ENCODE results near the gene RPL38.

Gene RPL38

GRCh38 chr17:74211141-74211911 lies 7.8 kb downstream of the RPL38 start:
- no peak for DNase-seq

GRCh38 chr17:74211912-74212208 lies 8.4 kb downstream of the RPL38 start:
- DNase-seq: no peak

DNA sequence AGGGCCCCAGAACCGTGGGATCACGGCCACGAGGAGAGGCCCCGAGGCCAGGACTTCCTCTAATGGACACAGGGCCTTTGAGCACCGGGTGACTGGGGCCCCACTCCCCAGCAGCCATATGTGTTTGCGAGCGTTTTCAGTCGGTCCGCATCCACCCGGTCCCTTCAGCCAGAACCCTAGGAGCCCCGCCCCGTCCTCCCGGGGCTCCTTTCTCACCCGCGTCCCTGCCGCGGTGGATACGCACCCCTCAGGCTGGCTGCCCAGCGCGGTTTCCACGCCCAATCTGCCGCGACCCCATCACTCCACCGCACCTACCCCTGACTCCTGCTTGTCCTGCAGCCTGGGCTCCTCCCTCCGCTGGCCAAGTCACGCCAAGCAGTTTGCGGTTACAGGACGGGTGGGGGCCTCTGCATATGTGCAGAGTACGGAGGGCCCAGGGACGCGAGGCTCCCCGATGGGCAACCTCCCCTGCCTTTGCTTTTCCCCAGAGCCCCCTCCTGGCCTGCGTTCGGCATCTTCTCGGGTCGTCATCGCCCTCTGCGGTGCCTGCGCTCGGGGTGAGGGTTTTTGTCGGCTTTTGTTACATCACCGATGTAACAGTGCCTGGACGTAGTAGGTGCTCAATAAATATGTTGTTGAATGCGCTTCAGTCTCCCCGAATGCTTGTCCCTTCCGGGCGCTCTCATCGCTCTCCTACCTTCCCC lies 8.9 kb downstream of the RPL38 start:
- DNase-seq: no peak

- no peak for DNase-seq
Measured at GRCh38 chr17:74212913-74213791, 9.7 kb downstream of the RPL38 start, which contains the start of gene TTYH2. TSS of gene TTYH2 (plus strand) at chr17:74213571. CDS start at chr17:74213588, 17 bp downstream.

DNA sequence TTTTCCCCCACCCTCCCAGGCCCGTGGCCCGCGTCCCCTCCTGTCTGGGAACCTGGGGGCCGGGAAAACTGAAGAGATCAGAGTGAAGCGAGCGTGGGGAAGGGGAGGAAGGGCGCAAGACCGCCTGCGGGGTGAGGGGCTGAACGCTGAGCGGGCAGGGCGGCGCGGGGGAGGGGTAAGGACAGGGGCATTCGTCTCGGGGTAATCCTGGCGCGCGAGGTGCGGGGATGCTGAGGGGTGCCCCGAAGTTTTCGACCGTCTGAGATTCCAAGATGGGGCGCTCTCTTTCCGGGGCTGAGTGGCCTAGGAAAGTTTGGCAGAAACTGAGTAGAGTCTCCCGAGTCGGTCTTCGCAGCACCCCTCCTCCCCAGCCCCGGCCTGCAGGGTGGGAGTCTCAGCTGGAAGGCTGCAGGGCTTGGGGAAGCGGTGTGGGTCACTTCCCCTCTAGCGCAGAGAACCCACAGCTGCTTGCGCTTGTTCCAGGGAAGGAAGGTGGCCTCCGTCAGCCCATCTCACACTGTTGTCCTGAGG lies 10.4 kb downstream of the RPL38 start:
- DNase-seq: no peak

GRCh38 chr17:74214484-74215341 lies 11.2 kb downstream of the RPL38 start:
- DNase-seq: no peak

GRCh38 chr17:74215342-74215727 lies 11.9 kb downstream of the RPL38 start:
- no peak for DNase-seq

GRCh38 chr17:74216505-74216904 lies 13.0 kb downstream of the RPL38 start:
- DNase-seq: no peak

GRCh38 chr17:74217037-74217730 lies 13.7 kb downstream of the RPL38 start:
- DNase-seq: no peak

DNA sequence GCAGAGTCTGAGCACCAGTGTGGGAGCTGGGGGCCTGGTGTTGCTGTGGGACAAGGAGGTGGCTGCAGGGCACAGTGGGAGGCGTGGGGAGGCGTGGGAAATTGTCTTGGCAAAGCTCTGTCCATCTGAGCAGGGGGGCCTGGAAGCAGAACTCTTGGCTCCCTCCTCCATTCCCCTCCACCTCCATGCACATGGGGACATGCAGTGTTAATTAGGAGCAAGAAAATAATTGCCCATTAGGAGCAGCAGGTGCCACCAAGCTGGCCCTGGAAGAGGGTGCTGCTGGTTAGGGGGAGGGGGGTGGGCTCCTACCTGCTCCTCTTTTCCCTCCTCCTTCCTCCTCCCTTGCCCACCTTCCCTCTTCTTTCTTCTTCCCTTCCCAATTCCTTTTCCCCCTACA lies 14.4 kb downstream of the RPL38 start:
- DNase-seq: no peak

DNA sequence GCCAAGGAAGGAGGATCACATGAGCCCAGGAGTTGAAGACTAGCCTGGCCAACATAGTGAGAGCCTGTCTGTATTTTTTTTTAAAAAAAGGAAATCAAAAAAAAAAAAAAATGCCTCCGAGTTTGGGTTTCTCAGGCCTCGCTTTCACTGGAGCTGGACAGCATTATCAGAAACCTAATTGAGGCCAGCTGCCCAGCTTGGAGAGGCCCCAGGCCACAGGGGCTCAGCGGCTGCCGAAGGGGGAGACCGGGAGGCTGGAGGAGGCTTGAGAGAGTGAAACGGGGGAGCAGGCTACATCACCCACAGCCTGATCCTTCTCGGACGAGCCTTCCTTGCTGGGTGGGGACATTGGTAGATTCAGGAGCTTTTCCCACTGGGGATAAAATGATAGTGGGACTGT lies 15.0 kb downstream of the RPL38 start:
- DNase-seq: no peak

DNA sequence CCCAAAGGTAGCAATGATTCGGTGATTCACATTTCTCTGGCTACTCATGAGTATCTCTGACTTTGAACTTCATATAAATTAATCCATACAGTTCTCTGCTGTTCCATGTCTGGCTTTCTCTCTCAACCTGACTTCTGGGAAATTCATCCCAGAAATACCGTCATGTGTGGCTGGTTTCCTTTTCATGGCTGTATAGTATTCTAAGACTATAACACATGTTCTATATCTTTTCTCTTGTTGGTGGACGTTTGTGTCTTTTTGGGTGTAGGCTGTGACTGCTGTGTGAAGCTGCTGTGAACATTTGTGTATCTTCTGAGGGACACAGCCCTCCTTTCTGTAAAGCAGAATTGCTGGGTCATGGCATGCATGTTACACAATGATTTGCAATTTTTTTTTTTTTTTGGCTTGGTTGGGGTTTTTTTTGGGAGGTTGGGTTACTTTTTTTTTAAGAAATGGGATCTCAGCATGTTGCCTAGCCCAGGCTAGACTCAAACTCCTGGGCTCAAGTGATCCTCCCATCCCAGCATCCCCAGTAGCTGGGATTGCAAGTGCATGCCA lies 16.2 kb downstream of the RPL38 start:
- DNase-seq: no peak

DNA sequence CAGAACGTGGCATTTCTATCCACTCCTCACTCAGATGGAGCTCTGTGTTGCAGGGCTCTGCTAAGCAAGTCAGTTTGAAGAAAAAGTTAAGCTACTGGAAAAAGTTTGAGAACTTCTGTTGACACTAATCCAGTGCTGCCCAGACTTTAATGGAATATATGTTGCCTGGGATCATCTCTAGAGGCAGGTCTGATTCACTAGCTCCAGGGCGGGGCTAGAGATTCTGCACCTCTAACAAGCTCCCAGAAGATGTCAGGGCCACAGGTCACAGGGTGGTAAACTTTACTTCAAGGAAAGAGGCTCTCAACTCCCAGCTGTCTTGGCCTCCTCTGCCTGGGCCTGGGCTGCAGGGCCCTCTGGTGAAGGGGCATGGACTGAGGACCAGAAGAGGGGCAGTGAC lies 16.7 kb downstream of the RPL38 start:
- no peak for DNase-seq

GRCh38 chr17:74220946-74221818 lies 17.7 kb downstream of the RPL38 start:
- DNase-seq: no peak

DNA sequence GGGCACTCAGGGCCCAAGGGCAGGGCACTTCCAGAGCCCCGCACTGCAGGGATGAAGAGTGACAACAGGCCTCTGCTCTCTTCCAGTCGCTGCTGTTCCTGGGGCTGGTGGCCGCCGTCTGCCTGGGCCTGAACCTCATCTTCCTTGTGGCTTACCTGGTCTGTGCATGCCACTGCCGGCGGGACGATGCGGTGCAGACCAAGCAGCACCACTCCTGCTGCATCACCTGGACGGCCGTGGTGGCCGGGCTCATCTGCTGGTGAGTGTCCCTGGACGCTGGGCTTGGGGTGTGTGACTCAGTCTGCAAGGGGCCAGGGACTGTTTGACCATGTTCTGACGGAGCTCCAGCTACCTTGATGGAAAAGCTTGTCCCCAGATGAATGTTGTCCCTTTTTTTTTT lies 18.9 kb downstream of the RPL38 start:
- DNase-seq: no peak

- no peak for DNase-seq
Measured at GRCh38 chr17:74223901-74224300, 20.4 kb downstream of the RPL38 start.

DNA sequence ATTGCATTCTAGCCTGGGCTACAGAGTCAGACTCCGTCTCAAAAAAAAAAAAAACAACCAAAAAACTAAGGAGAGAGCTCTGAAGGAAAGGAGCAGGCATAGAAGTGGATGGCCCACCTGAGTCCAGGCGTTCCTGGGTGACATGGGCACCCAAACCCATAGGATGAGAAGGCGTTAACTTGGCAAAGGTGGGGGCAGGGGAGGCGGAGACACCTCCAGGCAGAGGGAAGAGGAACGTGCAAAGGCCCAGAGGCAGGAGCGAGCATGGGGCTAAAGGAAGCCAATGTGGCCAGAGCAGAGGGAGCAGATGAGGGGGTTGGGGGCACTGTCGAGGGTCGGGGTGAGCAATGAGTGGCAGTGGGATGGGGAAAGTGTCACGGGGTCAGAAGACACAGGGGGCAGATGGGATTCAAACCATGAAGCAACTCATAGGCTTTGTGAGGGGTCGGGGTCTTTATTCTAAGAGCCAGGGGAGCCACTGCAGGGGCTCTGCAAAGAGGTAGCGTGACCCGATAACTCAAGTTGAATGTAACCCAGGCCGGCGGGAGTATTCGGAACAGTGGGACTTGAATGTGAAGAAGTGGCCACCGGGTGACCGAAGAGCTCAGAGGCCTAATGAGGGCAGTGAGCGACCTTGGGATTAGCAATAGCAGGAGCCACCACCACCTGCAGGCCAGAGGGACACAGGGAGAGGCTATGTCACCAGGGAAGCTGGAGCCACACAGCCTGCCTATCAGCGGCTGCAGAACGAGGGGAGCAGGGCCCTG lies 21.7 kb downstream of the RPL38 start:
- DNase-seq: no peak

GRCh38 chr17:74226252-74226651 lies 22.8 kb downstream of the RPL38 start:
- DNase-seq: no peak

DNA sequence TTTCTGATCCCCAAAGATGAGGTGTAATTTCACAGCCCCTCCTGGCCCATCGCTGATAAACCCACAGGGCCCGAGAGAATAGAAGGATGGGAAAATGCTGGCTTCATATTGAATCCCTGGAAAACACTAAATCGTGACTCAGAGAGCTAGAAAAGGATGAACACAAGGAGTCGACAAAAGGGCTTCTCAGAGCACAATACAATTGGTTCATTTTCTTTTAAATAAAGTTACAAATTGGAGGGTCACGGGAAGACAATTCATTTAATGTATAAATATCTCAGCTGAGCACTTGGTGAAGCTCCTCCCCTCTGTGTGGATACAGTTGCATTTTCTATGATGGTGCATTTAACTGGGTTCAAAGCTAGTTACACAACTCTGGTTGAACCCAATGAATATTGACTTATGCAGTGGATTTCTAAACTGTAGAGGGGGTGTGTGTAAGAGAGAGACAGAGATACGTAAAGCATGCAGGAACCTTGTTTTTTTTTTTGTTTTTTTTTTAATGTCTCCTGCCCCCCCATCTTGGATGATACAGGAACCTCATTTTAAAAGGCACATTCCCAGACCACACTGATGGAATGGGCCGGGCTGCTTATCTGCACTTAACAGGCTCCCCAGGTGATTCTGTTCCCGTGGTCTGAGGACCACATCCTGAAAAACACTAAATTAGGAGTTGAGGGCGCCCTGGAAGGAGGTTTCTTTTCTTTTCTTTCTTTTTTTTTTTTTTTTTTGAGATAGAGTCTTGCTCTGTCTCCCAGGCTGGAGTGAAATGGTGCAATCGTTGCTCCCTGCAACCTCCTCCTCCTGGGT lies 24.0 kb downstream of the RPL38 start:
- DNase-seq: no peak

Measured in NCI-H187 treated with DMSO at 0.1 percent for 48 hours (cell line).